Ascending aorta (tissue), 2 donors: ENCODE data around the gene DMD. TPM values are rescaled to one million over a fixed set of nuclear protein-coding genes. Genes with fewer than 3 reads are reported as not detected.

Experiments used
- DNase-seq, 2 donors: peaks; one replicate each; pipeline ENCODE4 v3.0.0-alpha.2; 2019; ENCODE audit warnings: low spot score in 2 of 2
- H3K27ac ChIP-seq, 2 donors: fragments of 200-600 bp; sonication (generic); one replicate each; pipeline ENCODE4 v1.5.1; 2016 to 2017; ENCODE audit warnings: mild to moderate bottlenecking in 1 of 2
- H3K27me3 ChIP-seq: fragments of 200-600 bp; sonication (generic); one replicate; pipeline ENCODE4 v1.5.1; 2017
- H3K36me3 ChIP-seq, 2 donors: fragments of 200-600 bp; sonication (generic); one replicate each; pipeline ENCODE4 v1.5.1; 2016
- H3K4me1 ChIP-seq, 2 donors: fragments of 200-600 bp; sonication (generic); one replicate each; pipeline ENCODE4 v1.5.1; 2016 to 2017; ENCODE audit warnings: mild to moderate bottlenecking in 1 of 2
- H3K4me3 ChIP-seq, 2 donors: fragments of 200-600 bp; sonication (generic); one replicate each; pipeline ENCODE4 v1.5.1; 2016 to 2017; ENCODE audit warnings: mild to moderate bottlenecking in 1 of 2
- H3K9me3 ChIP-seq, 2 donors: fragments of 200-600 bp; sonication (generic); one replicate each; pipeline ENCODE4 v1.5.1; 2016
- intact Hi-C: fragments of 100-400 bp; cut with DNase I; formaldehyde crosslinking; loops from one replicate; pipeline ENCODE4 v1.15.1; 2023
- total RNA-seq: library from RNA; depleted of rRNA; stranded (reverse); fragments of >200 nt; gene quantifications from one replicate; pipeline ENCODE4 v1.1.0, GENCODE V29; 2016
- TF ChIP-seq, protein P1 (sequence below), 3 experiments: fragments of 200-600 bp in 2 of 3; fragments of 450-650 bp in 1 of 3; sonication (generic) in 2 of 3; IDR thresholded peaks; one replicate each; pipeline ENCODE4 v1.5.1; 2016 to 2019; ENCODE audit warnings: antibody characterized with exemption in 3 of 3, mild to moderate bottlenecking in 1 of 3, moderate library complexity in 1 of 3

Gene DMD
- total RNA-seq, 1 donor from 2014 or later: 40.0 TPM

DNA sequence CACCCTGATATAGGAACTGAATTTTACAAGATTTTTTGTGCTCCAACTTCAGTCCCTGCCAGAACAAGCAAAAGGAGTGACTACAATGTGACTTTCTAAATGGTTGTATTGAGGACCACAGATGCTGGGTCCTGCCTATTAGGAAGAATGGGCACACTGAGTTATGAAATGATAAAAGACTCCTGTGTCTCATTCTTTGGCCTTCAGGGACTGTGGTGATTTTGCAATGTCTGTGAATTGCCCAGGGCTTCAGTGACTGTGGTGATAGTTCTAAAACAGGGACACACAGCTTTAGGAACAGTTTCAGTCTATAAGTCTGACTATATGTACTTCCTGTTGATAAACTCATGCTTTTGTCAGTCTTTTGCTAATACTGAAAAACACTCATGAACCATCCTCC is 210.2 kb downstream of the DMD start:
- Histone ChIP-seq H3K4me1 (no peaks in the 10 kb centered on the region), H3K36me3 (no peaks in the 10 kb centered on the region), H3K27ac (no peak overlapping the region), H3K9me3 (no peaks in the 10 kb centered on the region), H3K27me3 (no peaks in the 10 kb centered on the region), H3K4me3 (no peak overlapping the region)
- TF ChIP-seq, protein P1, sequence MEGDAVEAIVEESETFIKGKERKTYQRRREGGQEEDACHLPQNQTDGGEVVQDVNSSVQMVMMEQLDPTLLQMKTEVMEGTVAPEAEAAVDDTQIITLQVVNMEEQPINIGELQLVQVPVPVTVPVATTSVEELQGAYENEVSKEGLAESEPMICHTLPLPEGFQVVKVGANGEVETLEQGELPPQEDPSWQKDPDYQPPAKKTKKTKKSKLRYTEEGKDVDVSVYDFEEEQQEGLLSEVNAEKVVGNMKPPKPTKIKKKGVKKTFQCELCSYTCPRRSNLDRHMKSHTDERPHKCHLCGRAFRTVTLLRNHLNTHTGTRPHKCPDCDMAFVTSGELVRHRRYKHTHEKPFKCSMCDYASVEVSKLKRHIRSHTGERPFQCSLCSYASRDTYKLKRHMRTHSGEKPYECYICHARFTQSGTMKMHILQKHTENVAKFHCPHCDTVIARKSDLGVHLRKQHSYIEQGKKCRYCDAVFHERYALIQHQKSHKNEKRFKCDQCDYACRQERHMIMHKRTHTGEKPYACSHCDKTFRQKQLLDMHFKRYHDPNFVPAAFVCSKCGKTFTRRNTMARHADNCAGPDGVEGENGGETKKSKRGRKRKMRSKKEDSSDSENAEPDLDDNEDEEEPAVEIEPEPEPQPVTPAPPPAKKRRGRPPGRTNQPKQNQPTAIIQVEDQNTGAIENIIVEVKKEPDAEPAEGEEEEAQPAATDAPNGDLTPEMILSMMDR (IDR thresholded peaks at IDR 0.05): no peak
- DNase-seq: no peak
- intact Hi-C loops: no loop called here

DNA sequence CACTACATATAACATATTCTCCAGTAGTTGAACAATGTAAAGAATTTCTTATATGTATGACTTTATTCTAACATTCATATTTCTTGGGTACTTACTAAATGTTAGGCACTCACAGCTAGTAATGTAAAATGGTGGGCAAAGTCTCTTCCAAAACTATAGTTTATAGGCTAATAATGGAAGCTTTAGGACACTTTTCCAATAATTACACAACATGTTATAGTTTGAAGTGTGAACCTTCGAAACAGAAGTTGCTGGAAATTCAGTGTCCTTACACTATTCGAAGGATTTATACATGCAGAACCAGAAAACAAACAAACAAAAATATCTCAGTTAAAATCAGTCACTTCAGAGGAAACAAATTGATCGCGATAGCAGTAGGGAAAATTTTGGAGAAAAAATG is 212.6 kb downstream of the DMD start:
- H3K4me3 ChIP-seq: no peak overlapping the region
- intact Hi-C loops: no loop called here
- no peaks in the 10 kb centered on the region for H3K36me3 ChIP-seq
- H3K4me1 ChIP-seq: no peaks in the 10 kb centered on the region
- no peak overlapping the region for H3K27ac ChIP-seq
- no peak for DNase-seq
- no peaks in the 10 kb centered on the region for H3K27me3 ChIP-seq
- H3K9me3 ChIP-seq: no peaks in the 10 kb centered on the region
- TF ChIP-seq, protein P1 (IDR thresholded peaks at IDR 0.05): no peak

DNA sequence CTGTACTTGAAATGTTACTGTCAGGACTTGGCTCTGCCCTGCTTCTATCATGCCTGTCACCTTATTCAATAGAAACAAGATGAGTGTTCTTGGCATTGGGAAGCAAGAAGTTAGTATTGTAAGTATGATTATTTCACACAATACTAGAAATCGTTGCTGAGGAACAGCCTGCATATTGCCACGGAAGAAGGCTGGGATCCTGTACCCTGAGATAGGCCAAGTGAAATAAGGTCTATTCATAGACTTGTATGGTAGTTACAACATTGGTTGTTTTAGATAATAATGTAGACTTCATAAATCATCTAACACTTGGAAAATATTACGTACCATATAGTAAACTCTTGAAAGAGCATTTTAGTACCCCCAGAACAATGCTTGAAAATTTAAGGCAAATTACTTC is 215.9 kb downstream of the DMD start:
- H3K4me3 ChIP-seq: no peak overlapping the region
- H3K27me3 ChIP-seq: no peaks in the 10 kb centered on the region
- no peak for DNase-seq
- peak overlapping the region in 1 of 2 donors; percentile 42 for H3K27ac ChIP-seq
- intact Hi-C loops: no loop called here
- TF ChIP-seq, protein P1 (IDR thresholded peaks at IDR 0.05): no peak
- H3K9me3 ChIP-seq: no peaks in the 10 kb centered on the region
- H3K4me1 ChIP-seq: no peaks in the 10 kb centered on the region
- no peaks in the 10 kb centered on the region for H3K36me3 ChIP-seq

DNA sequence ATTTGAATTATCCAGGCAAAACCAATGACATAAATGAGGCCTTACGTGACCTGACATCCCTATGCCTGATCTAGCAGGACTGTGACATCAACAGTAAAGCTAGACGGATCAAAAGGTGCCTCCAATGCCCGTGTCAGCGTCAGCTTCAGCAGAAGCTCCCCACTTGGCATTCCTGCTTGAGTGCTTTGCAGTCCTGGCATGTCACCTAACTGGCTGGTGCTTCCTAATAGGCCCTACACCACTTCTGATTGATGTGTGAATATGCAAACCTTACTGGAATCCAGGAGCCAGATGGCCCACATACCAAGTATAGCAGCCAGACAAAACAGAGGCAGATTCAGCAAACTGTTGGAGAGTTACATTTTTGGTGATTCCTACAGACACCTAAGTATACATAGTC is 224.2 kb downstream of the DMD start:
- H3K27ac ChIP-seq: no peak overlapping the region

DNA sequence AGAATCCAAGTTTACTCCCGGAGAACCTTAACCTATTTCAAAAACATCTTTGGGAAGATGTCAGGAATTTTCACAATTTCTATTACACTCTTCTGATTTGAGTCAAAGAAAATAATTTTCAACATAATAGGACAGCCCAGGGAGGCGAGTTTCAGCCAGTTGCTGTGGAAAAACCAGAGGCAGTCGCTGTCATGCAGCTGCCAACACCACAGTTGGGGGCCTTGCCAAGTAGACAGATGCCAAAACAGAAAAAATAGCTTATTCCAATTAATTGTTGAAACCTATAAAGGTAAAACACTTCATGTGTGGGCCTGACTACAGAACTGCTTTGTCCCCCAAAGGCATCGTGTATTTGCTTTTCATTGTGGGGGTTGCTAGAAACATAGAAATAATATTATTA is 225.8 kb downstream of the DMD start:
- no peaks in the 10 kb centered on the region for H3K4me1 ChIP-seq
- H3K36me3 ChIP-seq: no peaks in the 10 kb centered on the region
- H3K27ac ChIP-seq: no peak overlapping the region
- intact Hi-C loops: no loop called here
- no peak for DNase-seq
- TF ChIP-seq, protein P1 (IDR thresholded peaks at IDR 0.05): no peak
- no peak overlapping the region for H3K4me3 ChIP-seq
- H3K27me3 ChIP-seq: no peaks in the 10 kb centered on the region
- H3K9me3 ChIP-seq: no peaks in the 10 kb centered on the region

More for the DNA sequence above, 224.2 kb downstream of the DMD start:
- intact Hi-C loops: no loop called here
- TF ChIP-seq, protein P1 (IDR thresholded peaks at IDR 0.05): no peak
- Histone ChIP-seq H3K4me3 (no peak overlapping the region), H3K27me3 (no peaks in the 10 kb centered on the region), H3K9me3 (no peaks in the 10 kb centered on the region), H3K36me3 (no peaks in the 10 kb centered on the region), H3K4me1 (no peaks in the 10 kb centered on the region)
- DNase-seq: no peak

DNA sequence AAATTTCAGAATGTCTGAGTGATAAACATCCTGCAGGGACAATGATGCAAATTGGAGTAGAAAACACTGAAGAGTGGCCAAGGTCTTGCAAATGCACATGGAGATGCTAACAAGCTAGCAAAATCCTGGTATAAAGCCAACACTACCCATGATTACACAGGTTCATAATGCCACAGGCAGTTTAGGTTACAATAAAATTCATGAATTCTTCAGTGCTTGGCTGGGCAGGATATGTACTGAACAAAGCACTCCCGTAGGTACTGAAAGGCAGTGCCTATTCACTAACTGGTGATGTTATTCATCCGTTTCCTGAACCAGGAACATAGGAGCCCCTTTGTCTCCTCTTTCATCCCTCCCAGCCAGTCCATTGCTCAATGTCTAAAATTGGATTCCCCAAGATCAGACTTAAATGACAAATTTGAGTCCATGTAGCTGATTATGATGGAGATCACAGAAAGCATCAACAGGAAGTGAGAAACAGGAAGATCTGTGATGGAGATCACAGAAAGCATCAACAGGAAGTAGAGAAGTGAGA is 244.5 kb downstream of the DMD start:
- Histone ChIP-seq H3K27ac (no peak overlapping the region), H3K4me3 (no peak overlapping the region), H3K36me3 (no peaks in the 10 kb centered on the region), H3K27me3 (no peaks in the 10 kb centered on the region), H3K4me1 (no peaks in the 10 kb centered on the region), H3K9me3 (no peaks in the 10 kb centered on the region)
- TF ChIP-seq, protein P1 (IDR thresholded peaks at IDR 0.05): no peak
- intact Hi-C loops: no loop called here
- no peak for DNase-seq
